Measurements from ENCODE around the gene CLN5.

Gene CLN5

DNA sequence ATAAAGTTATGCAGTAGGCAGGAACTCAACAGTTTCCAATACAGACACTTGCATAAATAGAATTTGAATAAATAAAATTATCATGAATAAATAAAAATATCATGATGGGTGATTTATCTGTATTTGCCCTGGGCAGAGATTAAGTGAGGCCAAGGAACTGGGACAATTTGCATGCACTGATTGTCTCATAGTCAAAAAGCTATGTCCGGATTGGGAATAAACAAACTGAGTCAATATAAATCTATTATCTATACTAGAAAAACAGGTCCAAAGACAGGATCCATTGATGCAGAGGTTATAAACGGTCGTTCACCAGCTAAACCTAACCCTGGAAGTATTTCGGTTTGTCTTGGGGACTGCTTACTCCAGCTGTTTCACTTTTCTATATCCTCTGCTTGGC, 61.3 kb downstream of the CLN5 start:
- H3K4me3 ChIP-seq (ENCODE audit: low read depth, low read length): no peak overlapping the region
- no peak for TF ChIP-seq CTCF (IDR thresholded peaks at IDR 0.05; ENCODE audit: low read depth, low read length)
- no peak for DNase-seq (ENCODE audit: low read depth, low spot score)
- in situ Hi-C loops (cut with HindIII; ENCODE audit: low sequenced_read_pairs): no loop called here
